Central memory CD4-positive, alpha-beta T cell (primary cell): Measurements from ENCODE around the gene VPS37B.

Source experiments
- DNase-seq: peaks from one replicate; pipeline ENCODE4 v3.0.0; 2022

The VPS37B gene

GRCh38 chr12:122851820-122852219, 44.1 kb downstream of the VPS37B start:
- DNase-seq = no peak

DNA sequence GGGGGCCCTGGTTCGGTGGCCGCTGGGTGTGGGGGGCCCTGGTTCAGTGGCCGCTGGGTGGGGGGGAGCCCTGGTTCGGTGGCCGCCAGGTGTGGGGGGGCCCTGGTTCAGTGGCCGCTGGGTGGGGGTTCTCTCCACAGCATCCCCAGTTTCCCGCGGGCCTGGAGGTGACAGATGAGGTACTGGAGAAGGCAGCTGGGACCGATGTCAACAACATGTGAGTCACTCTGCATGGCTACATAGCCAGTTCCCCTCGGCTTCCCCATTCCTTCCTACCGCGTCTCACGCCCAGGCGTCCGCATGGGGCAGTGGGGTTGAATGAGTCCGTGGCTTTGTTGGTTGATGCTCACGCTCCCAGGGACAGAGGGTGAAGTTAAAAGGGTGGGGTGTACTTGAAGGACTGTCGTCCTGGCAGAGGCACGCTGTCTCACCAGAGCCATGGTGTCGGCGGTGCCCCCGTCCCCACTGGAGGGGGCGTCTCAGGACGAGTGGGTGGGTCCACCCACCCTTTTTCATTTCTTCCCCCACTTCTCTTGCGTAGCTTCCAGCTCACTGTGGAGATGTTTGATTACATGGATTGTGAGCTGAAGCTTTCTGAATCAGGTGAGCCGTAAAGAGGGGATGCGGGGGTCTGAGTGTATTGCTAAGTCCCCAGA, 45.1 kb downstream of the VPS37B start:
- DNase-seq = no peak

DNA sequence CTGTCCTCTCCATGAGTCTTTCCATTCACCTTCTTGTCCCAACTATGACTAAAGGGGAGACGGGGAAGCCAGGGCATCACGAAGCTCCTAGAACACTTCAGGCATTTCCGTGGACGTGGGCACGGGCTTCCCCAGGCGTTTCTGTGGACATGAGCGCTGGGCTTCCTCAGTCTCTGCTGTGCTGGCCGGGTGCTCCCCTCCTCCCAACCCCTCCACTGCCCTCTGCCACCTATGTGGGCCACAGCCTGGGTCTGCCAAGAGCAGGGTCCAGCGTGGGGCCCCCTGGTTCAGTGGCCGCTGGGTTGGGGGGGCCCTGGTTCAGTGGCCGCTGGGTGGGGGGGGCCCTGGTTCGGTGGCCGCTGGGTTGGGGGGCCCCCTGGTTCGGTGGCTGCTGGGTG, 45.9 kb downstream of the VPS37B start:
- DNase-seq = no peak

- no peak for DNase-seq
These were observed 46.4 kb downstream of the VPS37B start for GRCh38 chr12:122849352-122850047.

- no peak for DNase-seq
These were observed 47.2 kb downstream of the VPS37B start for GRCh38 chr12:122848471-122849351.

DNA sequence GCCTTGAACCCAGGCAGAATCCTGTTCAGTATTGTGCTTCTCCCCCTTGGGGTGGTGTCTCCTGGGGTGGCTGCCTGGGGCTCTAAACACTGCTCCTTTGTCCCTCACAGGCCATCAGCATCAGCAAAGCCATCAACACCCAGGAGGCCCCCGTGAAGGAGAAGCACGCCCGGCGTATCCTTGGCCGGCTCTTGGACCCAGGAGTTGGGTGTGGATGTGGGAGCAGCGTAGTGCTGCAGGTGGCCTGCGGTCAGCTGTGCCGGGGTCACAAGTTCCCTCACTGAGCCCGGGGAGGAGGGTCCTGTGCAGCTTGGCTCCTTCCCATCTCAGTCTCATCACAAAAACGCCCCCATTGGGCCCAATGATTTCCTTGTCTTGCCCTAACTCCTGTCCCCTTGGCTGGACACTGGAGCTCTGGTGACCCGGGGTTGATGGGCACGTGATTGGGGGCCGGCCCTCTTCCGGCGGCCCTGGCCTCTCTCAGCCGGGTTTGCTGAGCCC, 48.0 kb downstream of the VPS37B start:
- no peak for DNase-seq

- DNase-seq = no peak
These were observed 48.4 kb downstream of the VPS37B start for GRCh38 chr12:122847516-122847836.

- no peak for DNase-seq
These were observed 49.1 kb downstream of the VPS37B start for GRCh38 chr12:122846622-122847515.

- DNase-seq = no peak
These were observed 49.9 kb downstream of the VPS37B start for GRCh38 chr12:122845865-122846621.

DNA sequence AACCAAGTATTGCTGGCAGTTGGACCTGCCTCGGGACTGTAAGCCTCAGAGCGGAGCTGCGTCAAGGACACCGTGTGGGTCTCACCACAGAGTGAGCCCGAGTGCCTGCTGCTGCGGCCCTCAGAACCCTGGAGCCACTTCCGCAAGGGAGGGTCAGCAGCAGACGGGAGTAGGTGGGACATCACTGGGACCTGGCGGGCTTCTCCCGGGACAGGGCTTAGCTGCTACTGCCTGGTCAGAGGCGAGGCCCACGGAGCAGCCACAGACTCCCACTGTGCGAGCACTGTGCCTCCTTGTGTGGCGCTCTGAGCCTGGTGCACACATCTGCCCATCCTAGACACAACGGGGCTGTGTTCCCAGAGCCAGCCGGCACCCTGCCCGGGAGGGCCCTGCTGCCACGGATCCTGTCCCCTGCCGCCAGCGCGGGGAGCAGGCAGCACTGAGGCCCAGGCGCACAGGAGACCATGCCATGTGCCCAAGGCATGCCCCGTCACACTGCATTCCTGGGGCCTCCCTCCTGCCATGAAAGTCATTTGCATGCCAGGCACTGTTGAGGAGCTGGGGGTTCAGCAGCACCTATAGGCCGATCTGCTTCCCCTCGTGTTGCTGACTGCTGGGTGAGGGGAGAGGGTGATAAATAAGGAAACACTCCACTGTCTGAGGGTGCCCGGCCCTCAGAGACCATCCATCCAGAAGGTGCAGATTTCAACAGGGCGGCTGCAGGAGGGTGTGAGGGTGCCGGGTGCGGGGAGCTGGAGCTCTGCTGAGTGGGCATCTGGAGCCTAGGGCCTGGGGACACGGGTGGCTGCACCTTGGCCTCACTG, 50.7 kb downstream of the VPS37B start:
- no peak for DNase-seq

- DNase-seq = no peak
These were observed 51.5 kb downstream of the VPS37B start for GRCh38 chr12:122844366-122844971.

GRCh38 chr12:122843455-122843854, 52.5 kb downstream of the VPS37B start:
- no peak for DNase-seq

GRCh38 chr12:122842505-122843405, 53.2 kb downstream of the VPS37B start:
- no peak for DNase-seq

DNA sequence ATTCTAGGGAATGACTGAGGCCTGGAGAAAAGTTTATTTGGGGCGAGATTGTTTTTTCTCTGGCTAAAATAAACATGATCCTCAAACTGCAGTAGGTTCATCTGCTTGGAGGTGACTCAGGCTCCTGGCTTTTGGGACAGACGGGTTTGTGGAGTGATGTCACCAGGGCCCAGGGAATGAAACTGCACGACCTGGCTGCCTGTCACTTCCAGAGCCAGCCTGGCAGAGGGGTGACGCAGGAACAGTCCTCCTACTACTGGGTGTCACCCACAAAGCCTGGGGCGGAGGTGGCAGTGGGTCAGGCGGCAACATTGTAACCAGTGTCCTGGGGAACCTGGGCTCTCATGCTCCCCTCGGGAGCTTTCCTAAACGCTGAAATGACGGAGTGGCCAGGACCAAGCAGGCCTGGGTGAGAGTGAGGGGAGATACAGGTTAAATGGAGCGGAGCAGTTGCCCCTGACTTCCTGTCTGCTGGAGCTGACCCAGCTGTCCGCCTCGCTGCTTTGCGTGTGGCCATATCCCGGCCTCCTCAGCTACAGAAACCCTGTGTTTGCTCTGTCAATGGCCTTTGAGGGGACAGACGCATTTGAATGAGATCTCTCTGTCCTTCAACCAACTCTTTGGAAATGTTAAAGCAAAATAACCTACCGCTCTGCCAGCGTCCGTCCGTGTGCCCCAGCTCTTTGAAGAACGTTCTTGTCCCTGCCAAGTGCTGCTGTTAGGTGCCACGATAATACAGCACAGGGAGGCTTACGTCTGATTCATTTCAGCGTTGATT, 54.2 kb downstream of the VPS37B start:
- DNase-seq = no peak

DNA sequence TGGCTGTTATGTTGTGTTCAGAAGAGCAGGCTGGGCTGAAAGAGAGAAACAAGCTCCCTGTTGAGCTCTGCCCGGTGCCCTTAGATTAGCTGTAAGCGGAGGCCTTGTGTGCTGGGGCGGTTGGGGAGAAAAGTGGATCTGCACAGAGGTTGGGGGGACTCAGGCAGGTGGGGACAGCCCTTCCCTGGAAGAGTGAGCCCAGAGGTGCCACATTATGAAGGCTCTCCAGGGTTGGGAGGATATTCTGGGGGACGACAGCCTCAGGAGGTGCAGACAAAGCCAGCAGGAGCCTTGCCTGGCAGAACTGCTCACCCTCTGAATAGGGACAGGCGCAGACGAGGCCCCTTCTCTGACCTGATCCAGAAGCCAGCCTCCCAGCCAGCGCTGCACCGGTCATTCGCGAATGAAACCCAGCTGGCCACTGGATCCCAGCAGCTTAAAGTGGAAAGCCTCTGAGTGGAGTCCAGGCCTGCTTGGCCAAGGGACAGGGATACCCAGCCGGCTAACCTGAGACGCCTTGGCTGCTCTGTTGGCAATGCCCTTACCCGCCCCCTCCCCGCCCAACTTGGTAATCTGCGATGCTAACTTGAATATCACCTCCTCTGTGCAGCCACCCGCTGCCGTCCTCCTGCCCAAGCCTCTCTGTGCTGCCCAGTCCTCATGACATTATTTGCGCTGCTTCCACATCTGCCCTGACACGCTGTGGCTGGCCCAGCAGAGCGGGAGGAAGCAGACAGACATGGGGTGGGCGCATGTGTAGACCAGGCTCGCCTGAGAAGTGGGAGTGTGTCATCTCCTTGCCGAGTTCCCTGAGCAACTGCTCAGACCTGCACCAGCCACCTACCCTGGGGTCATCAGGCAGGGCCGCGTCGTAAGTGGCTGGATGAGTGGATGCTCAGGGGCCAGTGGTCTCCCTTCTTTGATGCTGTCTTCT, 55.1 kb downstream of the VPS37B start:
- no peak for DNase-seq

GRCh38 chr12:122839907-122840554, 55.9 kb downstream of the VPS37B start:
- no peak for DNase-seq

GRCh38 chr12:122838841-122839240, 57.1 kb downstream of the VPS37B start:
- DNase-seq = no peak
